SHP77 (cell line): ENCODE data around the gene NDUFA8.

ENCODE experiments used
- DNase-seq, 2 experiments: peaks; one replicate each; lab custom pipeline; 2025; lab: John Stamatoyannopoulos, UW

Gene NDUFA8

GRCh38 chr9:122159026-122159924 lies at the start of gene NDUFA8, which contains the start of gene MORN5:
NDUFA8 (minus strand) TSS chr9:122159779; CDS start chr9:122159677, 102 bp downstream.
MORN5 (plus strand) TSS chr9:122159908; CDS start chr9:122159973, 65 bp downstream.
- DNase-seq: peak; percentile 96 to 97

GRCh38 chr9:122207096-122207495 lies 47.5 kb upstream of the NDUFA8 start:
- DNase-seq: no peak

GRCh38 chr9:122206118-122207046 lies 46.8 kb upstream of the NDUFA8 start:
- no peak for DNase-seq

- DNase-seq: no peak
Measured at GRCh38 chr9:122205176-122205575, 45.6 kb upstream of the NDUFA8 start.

- no peak for DNase-seq
Measured at GRCh38 chr9:122204491-122204890, 44.9 kb upstream of the NDUFA8 start.

GRCh38 chr9:122204055-122204454 lies 44.5 kb upstream of the NDUFA8 start:
- DNase-seq: no peak

GRCh38 chr9:122202111-122202510 lies 42.5 kb upstream of the NDUFA8 start:
- DNase-seq: no peak

GRCh38 chr9:122201641-122202040 lies 42.1 kb upstream of the NDUFA8 start:
- no peak for DNase-seq

- DNase-seq: no peak
Measured at GRCh38 chr9:122200960-122201595, 41.5 kb upstream of the NDUFA8 start.

GRCh38 chr9:122197882-122198281 lies 38.3 kb upstream of the NDUFA8 start:
- DNase-seq: no peak

- DNase-seq: peak; percentile 46 to 50
Measured at GRCh38 chr9:122197426-122197825, 37.8 kb upstream of the NDUFA8 start.

GRCh38 chr9:122195875-122196274 lies 36.3 kb upstream of the NDUFA8 start:
- no peak for DNase-seq

GRCh38 chr9:122193651-122194050 lies 34.1 kb upstream of the NDUFA8 start:
- no peak for DNase-seq

GRCh38 chr9:122192914-122193525 lies 33.4 kb upstream of the NDUFA8 start:
- DNase-seq: no peak

- no peak for DNase-seq
Measured at GRCh38 chr9:122192261-122192875, 32.8 kb upstream of the NDUFA8 start.

GRCh38 chr9:122191584-122191983 lies 32.0 kb upstream of the NDUFA8 start:
- DNase-seq: no peak

- DNase-seq: peak; percentile 50 to 53
Measured at GRCh38 chr9:122190597-122191381, 31.2 kb upstream of the NDUFA8 start.

GRCh38 chr9:122188369-122188768 lies 28.8 kb upstream of the NDUFA8 start:
- DNase-seq: no peak

- DNase-seq: no peak
Measured at GRCh38 chr9:122186777-122187470, 27.3 kb upstream of the NDUFA8 start.

GRCh38 chr9:122186301-122186700 lies 26.7 kb upstream of the NDUFA8 start:
- no peak for DNase-seq
